ENCODE measurements around the gene SEC22C. TPM values are rescaled to one million over a fixed set of nuclear protein-coding genes. Genes with fewer than 3 reads are reported as not detected.

The SEC22C gene
- total and polyA plus RNA-seq, 2 of the 13 experiments (the other 11 are each of a cell fraction or from before 2014, with no cell fraction given), result 20.0 to 40.0 TPM

GRCh38 chr3:42575137-42575741, 6.5 kb downstream of the SEC22C start:
- Histone ChIP-seq H3K27ac (ENCODE audit: extremely low read length, insufficient read depth, low read length) (no peak overlapping the region), H3K9ac (ENCODE audit: insufficient read depth, low read depth, low read length) (no peak overlapping the region), H3K79me2 (ENCODE audit: insufficient read depth, low read length) (peaks cover 33% of the 10 kb centered on the region), H3K4me2 (ENCODE audit: low read depth, low read length) (no peak overlapping the region), H3K4me1 (ENCODE audit: insufficient read depth, low read length) (peaks cover 8% of the 10 kb centered on the region), H3K36me3 (replicated peaks in 1 of 2; ENCODE audit: control insufficient read depth in 1 of 2, insufficient read depth in 2 of 2, low read length in 2 of 2) (peaks cover 0 to 5% of the 10 kb centered on the region in 2 experiments; a peak in 1 of 5 replicates), H3K27me3 (ENCODE audit: control insufficient read depth in 1 of 2, insufficient read depth in 2 of 2, low read length in 2 of 2) (no peaks in the 10 kb centered on the region), H2AFZ (ENCODE audit: low read length) (no peak overlapping the region), H4K20me1 (ENCODE audit: insufficient read depth, low read length) (no peaks in the 10 kb centered on the region), H3K9me3 (ENCODE audit: low read length) (no peaks in the 10 kb centered on the region), H3K4me3 (replicated peaks in 1 of 3; ENCODE audit: insufficient read depth in 1 of 3, low read depth in 2 of 3, low read length in 3 of 3) (no peak overlapping the region)
- no peak for TF ChIP-seq NFE2 (CRISPR knock-in tag; IDR thresholded peaks at IDR 0.05)
- TF ChIP-seq ZNF780A (CRISPR knock-in tag; IDR thresholded peaks at IDR 0.05), result no peak
- no peak for TF ChIP-seq ZSCAN29 (CRISPR knock-in tag; conservative IDR thresholded peaks at IDR 0.05)
- no peak for TF ChIP-seq ZNF281 (CRISPR knock-in tag; IDR thresholded peaks at IDR 0.05; ENCODE audit: borderline replicate concordance)
- ChIA-PET POLR2A (interaction anchor here (2.9 kb wide), 1 partner anchor 25 kb away, joined by 8 read pairs; the partner anchor contains the start of gene NKTR), CTCF (ENCODE audit: low intra/inter-chr PET ratio, low total read pairs) (no interaction called here)
- in situ Hi-C loops (cut with HindIII; ENCODE audit: extremely low pct_ligation_motif_present, low pct_unique_long_range_greater_than_20kb) (no loop called here), intact Hi-C loops (cut with micrococcal nuclease; ENCODE audit: unreplicated experiment) (no loop called here)
- ATAC-seq, result no peak
- BruUV-seq (replicated peaks), result no TSS peak
- no peak for DNase-seq (ENCODE audit: low spot score)
- FAIRE-seq, result no peak

GRCh38 chr3:42572278-42572677, 9.5 kb downstream of the SEC22C start:
- Histone ChIP-seq H3K4me3 (replicated peaks in 1 of 3; ENCODE audit: insufficient read depth in 1 of 3, low read depth in 2 of 3, low read length in 3 of 3) (no peak overlapping the region), H3K9me3 (ENCODE audit: low read length) (no peaks in the 10 kb centered on the region), H3K79me2 (ENCODE audit: insufficient read depth, low read length) (peaks cover 18% of the 10 kb centered on the region), H3K4me2 (ENCODE audit: low read depth, low read length) (no peak overlapping the region), H3K27ac (ENCODE audit: extremely low read length, insufficient read depth, low read length) (no peak overlapping the region), H2AFZ (ENCODE audit: low read length) (no peak overlapping the region), H3K9ac (ENCODE audit: insufficient read depth, low read depth, low read length) (no peak overlapping the region), H3K36me3 (replicated peaks in 1 of 2; ENCODE audit: control insufficient read depth in 1 of 2, insufficient read depth in 2 of 2, low read length in 2 of 2) (peaks cover 3 to 25% of the 10 kb centered on the region in 2 experiments; a peak in 4 of 5 replicates), H3K4me1 (ENCODE audit: insufficient read depth, low read length) (no peaks in the 10 kb centered on the region), H3K27me3 (ENCODE audit: control insufficient read depth in 1 of 2, insufficient read depth in 2 of 2, low read length in 2 of 2) (no peaks in the 10 kb centered on the region), H4K20me1 (ENCODE audit: insufficient read depth, low read length) (no peaks in the 10 kb centered on the region)
- BruUV-seq (replicated peaks), result no TSS peak
- in situ Hi-C loops (cut with HindIII; ENCODE audit: extremely low pct_ligation_motif_present, low pct_unique_long_range_greater_than_20kb) (no loop called here), intact Hi-C loops (cut with micrococcal nuclease; ENCODE audit: unreplicated experiment) (loop anchor here (1.0 to 2.0 kb wide), 3 partner anchors 29 to 172 kb away; partner anchors contain the start of gene NKTR)
- ATAC-seq (peak; percentile 100), DNase-seq (ENCODE audit: low spot score) (peak; percentile 62), FAIRE-seq (peak; percentile 80)
- 53% methylated on average over 3 of the region's 3 CpGs for WGBS (ENCODE audit: low lambda C conversion rate)
- CTCF ChIA-PET (ENCODE audit: low intra/inter-chr PET ratio, low total read pairs), result interaction anchor here (0.7 to 1.9 kb wide), 2 partner anchors 71 to 172 kb away, joined by 3 to 9 read pairs; no protein-coding TSS in a partner anchor
- POLR2A ChIA-PET, result no interaction called here
- TF ChIP-seq JUND (CRISPR knock-in tag; IDR thresholded peaks at IDR 0.05), result no peak
- TF ChIP-seq ZFP36L1 (CRISPR knock-in tag; IDR thresholded peaks at IDR 0.05), result no peak
- no peak for TF ChIP-seq JUN (CRISPR knock-in tag; IDR thresholded peaks at IDR 0.05)
- no peak for TF ChIP-seq BCL6 (CRISPR knock-in tag; IDR thresholded peaks at IDR 0.05)
- no peak for TF ChIP-seq NAIF1 (CRISPR knock-in tag; IDR thresholded peaks at IDR 0.05; ENCODE audit: borderline replicate concordance)
- TF ChIP-seq ZNF709 (CRISPR knock-in tag; IDR thresholded peaks at IDR 0.05), result no peak
- TF ChIP-seq ZNF850 (CRISPR knock-in tag; conservative IDR thresholded peaks at IDR 0.05), result no peak
- TF ChIP-seq IRF2 (CRISPR knock-in tag; IDR thresholded peaks at IDR 0.05), result no peak
- TF ChIP-seq HMG20A (CRISPR knock-in tag; IDR thresholded peaks at IDR 0.05; ENCODE audit: borderline replicate concordance), result no peak
- TF ChIP-seq ZNF282 (IDR thresholded peaks at IDR 0.05; ENCODE audit: partially characterized antibody), result no peak
- TF ChIP-seq ZFX (CRISPR knock-in tag; IDR thresholded peaks at IDR 0.05; ENCODE audit: low read depth), result no peak
- no peak for TF ChIP-seq ZNF333 (CRISPR knock-in tag; IDR thresholded peaks at IDR 0.05; ENCODE audit: borderline replicate concordance)
- TF ChIP-seq ZNF615 (CRISPR knock-in tag; IDR thresholded peaks at IDR 0.05; ENCODE audit: borderline replicate concordance), result no peak
- TF ChIP-seq TOPORS (CRISPR knock-in tag; IDR thresholded peaks at IDR 0.05), result no peak
- no peak for TF ChIP-seq ZNF205 (CRISPR knock-in tag; IDR thresholded peaks at IDR 0.05)

Data from HepG2 (cell line).